Progenitor cell of endocrine pancreas (in vitro differentiated cells): ENCODE data around the gene NGFR. TPM values are rescaled to one million over a fixed set of nuclear protein-coding genes. Genes with fewer than 3 reads are reported as not detected.

Source experiments
- DNase-seq: peaks from one replicate; pipeline ENCODE4 v3.0.0; 2021; ENCODE audit warnings: low spot score; ENCODE audit not compliant: unreplicated experiment
- H3K27ac Mint-ChIP-seq: 2 replicates; pipeline ENCODE4 v1.8.0; 2021; ENCODE audit warnings: mild to moderate bottlenecking, moderate library complexity, mixed read lengths
- H3K27me3 Mint-ChIP-seq: 2 replicates; pipeline ENCODE4 v1.8.0; 2021; ENCODE audit warnings: mixed read lengths
- H3K36me3 Mint-ChIP-seq: 2 replicates; pipeline ENCODE4 v1.8.0; 2022; ENCODE audit warnings: mixed read lengths; ENCODE audit not compliant: insufficient read depth
- H3K4me1 Mint-ChIP-seq: 2 replicates; pipeline ENCODE4 v1.8.0; 2021; ENCODE audit warnings: low read depth, mixed read lengths
- H3K4me3 Mint-ChIP-seq: 2 replicates; pipeline ENCODE4 v1.8.0; 2021; ENCODE audit warnings: low read depth, mild to moderate bottlenecking, moderate library complexity, mixed read lengths
- H3K9me3 Mint-ChIP-seq: 2 replicates; pipeline ENCODE4 v1.8.0; 2021; ENCODE audit warnings: low read depth, mixed read lengths
- CTCF ChIP-seq: fragments of 200-600 bp; sonication (generic); IDR thresholded peaks from one replicate; pipeline ENCODE4 v1.5.0; 2021; ENCODE audit warnings: antibody characterized with exemption, mild to moderate bottlenecking; ENCODE audit not compliant: unreplicated experiment
- microRNA-seq: library from miRNA; unstranded; fragments of <30 nt; microRNA quantifications from one replicate; pipeline ENCODE4 v1.1.0, GENCODE V29; 2020; ENCODE audit warnings: borderline number of aligned reads; ENCODE audit not compliant: unreplicated experiment
- total RNA-seq: library from RNA; stranded (reverse); gene quantifications from 2 replicates; pipeline ENCODE4 v1.2.1, GENCODE V29; 2021

NGFR gene
- total RNA-seq, 1 donor from 2014 or later: 2.7 TPM

GRCh38 chr17:49556223-49556943 lies 61.3 kb downstream of the NGFR start:
- H3K27me3 Mint-ChIP-seq: peaks cover 23% of the 10 kb centered on the region
- no peaks in the 10 kb centered on the region for H3K36me3 Mint-ChIP-seq
- no peaks in the 10 kb centered on the region for H3K4me1 Mint-ChIP-seq
- peak; percentile 90 for DNase-seq
- H3K27ac Mint-ChIP-seq: no peak overlapping the region
- no peaks in the 10 kb centered on the region for H3K9me3 Mint-ChIP-seq
- TF ChIP-seq CTCF: peak; percentile 99
- H3K4me3 Mint-ChIP-seq: no peak overlapping the region

GRCh38 chr17:49557312-49558024 lies 62.4 kb downstream of the NGFR start:
- Mint-ChIP-seq H3K9me3 (no peaks in the 10 kb centered on the region), H3K4me3 (no peak overlapping the region), H3K4me1 (no peaks in the 10 kb centered on the region), H3K27me3 (peaks cover 26% of the 10 kb centered on the region), H3K27ac (no peak overlapping the region), H3K36me3 (no peaks in the 10 kb centered on the region)
- peak; percentile 69 for TF ChIP-seq CTCF
- no peak for DNase-seq

Small RNA genes lying within 50 kb of the gene (microRNA-seq; reads per million reads assigned to microRNA genes)
- gene MIR6165: not detected

Other genes with a start within 250 kb of the NGFR start
- 49.3 and 52.7 TPM in 2 replicates for gene ZNF652, start 133.0 kb upstream of the NGFR start, total RNA-seq
- 168 and 169 TPM in 2 replicates for gene PHB1, start 80.4 kb upstream of the NGFR start, total RNA-seq
- gene NXPH3, start 80.6 kb downstream of the NGFR start, total RNA-seq: 0.20 and 0.38 TPM in 2 replicates
- 53.7 and 58.0 TPM in 2 replicates for gene SPOP, start 182.8 kb downstream of the NGFR start, total RNA-seq
- gene SLC35B1, start 212.7 kb downstream of the NGFR start, total RNA-seq: 67.4 and 72.2 TPM in 2 replicates